Right lobe of liver (tissue), 6 donors: ENCODE measurements around the gene ELMOD3. TPM values are rescaled to one million over a fixed set of nuclear protein-coding genes. Genes with fewer than 3 reads are reported as not detected.
A peak's percentile ranks its signal among the peaks of the same experiment; 100 is the strongest.

ENCODE experiments used
- ATAC-seq, 4 donors: fragments of 200-7000 bp; cut with Tn5 transposase; one replicate each; pipeline ENCODE4 v1.9.1; 2020; ENCODE audit warnings: mild to moderate bottlenecking in 4 of 4, moderate library complexity in 4 of 4
- DNase-seq, 3 donors: peaks; one replicate each; pipeline ENCODE4 v3.0.0-alpha.2; 2020
- H3K27ac ChIP-seq, 3 donors: fragments of 200-600 bp; one replicate each; pipeline ENCODE4 v1.8.0; 2022
- H3K27me3 ChIP-seq, 2 donors: fragments of 200-600 bp; one replicate each; pipeline ENCODE4 v1.8.0; 2022
- H3K36me3 ChIP-seq, 4 donors: fragments of 200-600 bp; sonication (generic) in 1 of 4; one replicate each; pipeline versions ENCODE4 v1.5.1 to v1.8.0; 2017 to 2022; ENCODE audit warnings: control low read depth in 1 of 4
- H3K4me1 ChIP-seq, 4 donors: fragments of 200-600 bp; sonication (generic) in 1 of 4; one replicate each; pipeline versions ENCODE4 v1.5.1 to v1.8.0; 2017 to 2022; ENCODE audit warnings: control low read depth in 1 of 4
- H3K4me3 ChIP-seq, 3 donors: fragments of 200-600 bp; one replicate each; pipeline ENCODE4 v1.8.0; 2022
- H3K9me3 ChIP-seq, 4 donors: fragments of 200-600 bp; sonication (generic) in 1 of 4; one replicate each; pipeline versions ENCODE4 v1.5.1 to v1.8.0; 2017 to 2022; ENCODE audit warnings: control low read depth in 1 of 4
- CTCF ChIP-seq, 4 donors: fragments of 200-600 bp in 3 of 4; fragments of 450-650 bp in 1 of 4; IDR thresholded peaks; one replicate each; pipeline versions ENCODE4 v1.5.1 to v1.8.0; 2016 to 2022; ENCODE audit warnings: antibody characterized with exemption in 4 of 4, mild to moderate bottlenecking in 2 of 4
- POLR2A ChIP-seq: fragments of 450-650 bp; IDR thresholded peaks from one replicate; pipeline ENCODE4 v1.6.1; 2017; ENCODE audit warnings: antibody characterized with exemption, mild to moderate bottlenecking
- WGBS: methylation state at CpG from one replicate; pipeline ENCODE4 v1.1.6; 2018; ENCODE audit warnings: low coverage, low lambda C conversion rate; ENCODE audit not compliant: insufficient coverage; ENCODE audit errors: missing lambda C conversion rate; 5-methylcytosine and 5-hydroxymethylcytosine counted together
- intact Hi-C, 2 donors: fragments of 100-400 bp; cut with DNase I; formaldehyde crosslinking; loops; one replicate each; pipeline versions ENCODE4 v1.11.2 to v1.14.1; 2022
- total RNA-seq, 6 experiments: library from RNA; depleted of rRNA in 2 of 6; stranded (reverse); fragments of >200 nt in 2 of 6; fragmentation: NEBNext Ultra II Directional in 3 of 6; extraction: Animal tissue kit (Norgen Biotek cat#: 25700) in 3 of 6; gene quantifications; one replicate each; pipeline versions ENCODE4 v1.1.0 to v1.2.4, GENCODE V29; 2016 to 2023
- donor health status: DM: no; HTN: yes; CAD: no.
- donor health status: DM: no; HTN: no; CAD: no.
- donor health status: DM: no; HTN: no; CAD: no.
- donor health status: DM: no; HTN: yes; CAD: no.
- donor health status: DM: no; HTN: yes; CAD: no.

Gene ELMOD3
- total RNA-seq, 6 experiments from 2014 or later: 7.4 to 12.8 (median 9.5) TPM

GRCh38 chr2:85369500-85369899 lies 14.9 kb downstream of the ELMOD3 start:
- Histone ChIP-seq H3K27me3 (no peaks in the 10 kb centered on the region), H3K4me3 (no peak overlapping the region), H3K9me3 (no peaks in the 10 kb centered on the region), H3K4me1 (peaks cover 0 to 14% (median 3%) of the 10 kb centered on the region in 4 donors), H3K27ac (no peak overlapping the region), H3K36me3 (no peaks in the 10 kb centered on the region)
- TF ChIP-seq CTCF (IDR thresholded peaks at IDR 0.05) (no peak), POLR2A (no peak)
- intact Hi-C loops: no loop called here
- 100% methylated on average over 1 of the region's 5 CpGs for WGBS
- DNase-seq: no peak
- ATAC-seq: peak in 1 of 4 donors; percentile 36

GRCh38 chr2:85371045-85371444 lies 16.5 kb downstream of the ELMOD3 start:
- H3K4me3 ChIP-seq: no peak overlapping the region
- no peaks in the 10 kb centered on the region for H3K9me3 ChIP-seq
- DNase-seq (no peak), ATAC-seq (peak in 1 of 4 donors; percentile 20)
- no peak overlapping the region for H3K27ac ChIP-seq
- intact Hi-C loops: no loop called here
- TF ChIP-seq POLR2A: no peak
- TF ChIP-seq CTCF (IDR thresholded peaks at IDR 0.05): no peak
- WGBS: 93% methylated on average over 2 of the region's 11 CpGs
- no peaks in the 10 kb centered on the region for H3K36me3 ChIP-seq
- H3K4me1 ChIP-seq: peaks cover 0 to 4% (median 1%) of the 10 kb centered on the region in 4 donors
- no peaks in the 10 kb centered on the region for H3K27me3 ChIP-seq

- no peaks in the 10 kb centered on the region for H3K9me3 ChIP-seq
- no peaks in the 10 kb centered on the region for H3K4me1 ChIP-seq
- H3K27ac ChIP-seq: no peak overlapping the region
- H3K4me3 ChIP-seq: no peak overlapping the region
- DNase-seq (peak in 1 of 3 donors; percentile 19), ATAC-seq (no peak)
- intact Hi-C loops: no loop called here
- H3K36me3 ChIP-seq: peaks cover 0 to 29% (median 3%) of the 10 kb centered on the region in 4 donors
- TF ChIP-seq CTCF (IDR thresholded peaks at IDR 0.05): no peak
- 84% methylated on average over 2 of the region's 5 CpGs for WGBS
- H3K27me3 ChIP-seq: no peaks in the 10 kb centered on the region
Measured at GRCh38 chr2:85376291-85377065, 21.9 kb downstream of the ELMOD3 start.

GRCh38 chr2:85377083-85377482 lies 22.5 kb downstream of the ELMOD3 start:
- intact Hi-C loops: no loop called here
- Histone ChIP-seq H3K27me3 (no peaks in the 10 kb centered on the region), H3K4me1 (no peaks in the 10 kb centered on the region), H3K36me3 (peaks cover 0 to 29% (median 3%) of the 10 kb centered on the region in 4 donors), H3K9me3 (no peaks in the 10 kb centered on the region), H3K27ac (no peak overlapping the region), H3K4me3 (no peak overlapping the region)
- DNase-seq (peak in 1 of 3 donors; percentile 26), ATAC-seq (no peak)
- WGBS: 93% methylated on average over 9 of the region's 11 CpGs
- TF ChIP-seq CTCF (IDR thresholded peaks at IDR 0.05): no peak
- TF ChIP-seq POLR2A: no peak
